ENCODE results near the gene SLC47A2.

SLC47A2 gene

DNA sequence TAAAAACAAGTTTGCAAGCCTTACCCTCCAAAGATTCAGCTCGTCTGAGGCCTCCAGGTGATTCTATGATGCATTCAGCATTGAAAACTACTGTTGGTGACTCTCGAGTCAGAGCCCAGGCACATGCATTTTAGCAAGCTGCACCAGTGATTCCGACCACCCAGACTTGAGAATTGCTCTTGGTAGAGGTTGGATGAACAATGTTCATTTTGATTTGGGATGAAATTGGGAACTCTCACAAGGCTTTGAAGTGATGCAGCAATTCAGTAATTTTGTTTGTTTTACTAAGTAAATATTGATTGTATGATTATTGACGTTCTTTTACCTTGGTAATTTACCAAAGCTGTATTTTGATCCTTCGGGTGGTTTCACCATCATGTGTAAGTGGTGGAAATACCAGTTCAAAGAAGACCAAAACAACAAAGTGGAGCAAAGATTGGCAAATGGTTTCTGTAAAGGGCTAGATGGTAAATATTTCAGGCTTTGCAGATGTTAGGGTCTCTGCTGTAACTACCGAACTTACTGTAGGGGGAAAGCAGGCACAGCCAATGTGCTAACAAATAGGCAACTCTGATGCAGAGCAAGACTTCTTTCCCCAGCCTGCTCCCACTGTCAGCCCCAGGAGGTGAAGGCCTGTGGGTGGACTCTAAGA lies 56.0 kb downstream of the SLC47A2 start:
- no peaks in the 10 kb centered on the region for H3K9me3 ChIP-seq (ENCODE audit: control insufficient read depth, low read length)
- H3K36me3 ChIP-seq (ENCODE audit: control insufficient read depth, insufficient read depth, low read length): peaks cover 20% of the 10 kb centered on the region
- 85 to 94% methylated on average over 5 to 6 of the region's 6 CpGs for WGBS, 2 experiments (ENCODE audit: insufficient coverage in 2 of 2)
- H3K27ac ChIP-seq (ENCODE audit: low read depth, low read length, severe bottlenecking): no peak overlapping the region
- no peaks in the 10 kb centered on the region for H3K4me1 ChIP-seq (ENCODE audit: control insufficient read depth, insufficient read depth, low read length, poor library complexity, severe bottlenecking)
- H3K4me3 ChIP-seq (ENCODE audit: extremely low read depth, insufficient read depth, low read length, poor library complexity, severe bottlenecking): no peak overlapping the region

DNA sequence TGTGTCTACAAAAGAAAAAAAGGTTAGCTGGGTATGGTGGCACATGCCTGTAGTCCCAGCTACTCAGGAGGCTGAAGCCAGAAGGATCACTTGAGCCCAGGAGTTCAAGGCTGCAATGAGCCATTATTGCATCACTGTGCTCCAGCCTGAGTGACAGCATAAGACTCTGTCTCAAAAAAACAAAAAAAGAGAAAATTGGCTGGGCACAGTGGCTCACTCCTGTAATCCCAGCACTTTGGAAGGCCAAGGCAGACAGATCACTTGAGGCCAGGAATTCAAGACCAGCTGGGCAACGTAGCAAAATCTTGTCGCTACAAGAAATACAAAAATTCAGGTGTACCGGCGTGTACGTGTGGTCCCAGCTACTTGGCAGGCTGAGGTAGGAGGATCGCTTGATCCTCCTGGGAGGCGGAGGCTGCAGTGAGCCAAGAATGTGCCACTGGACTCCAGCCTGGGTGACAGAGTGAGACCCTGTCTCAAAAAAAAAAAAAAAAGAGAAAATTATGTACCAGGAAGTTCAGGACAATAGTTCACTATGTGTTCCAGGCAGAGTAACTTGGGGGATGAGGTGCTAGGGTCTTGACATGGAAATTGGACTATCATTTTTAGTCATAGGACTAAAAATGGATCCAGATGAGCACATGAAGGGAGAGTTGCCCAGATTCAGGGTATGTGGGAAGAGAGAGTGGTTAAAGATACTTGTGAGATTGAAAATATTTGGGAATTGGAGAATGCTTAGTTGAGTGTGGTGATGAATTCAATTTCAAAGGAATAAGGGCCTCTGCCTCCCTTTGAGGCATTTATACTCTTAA lies 56.8 kb downstream of the SLC47A2 start:
- peaks cover 22% of the 10 kb centered on the region for H3K36me3 ChIP-seq (ENCODE audit: control insufficient read depth, insufficient read depth, low read length)

DNA sequence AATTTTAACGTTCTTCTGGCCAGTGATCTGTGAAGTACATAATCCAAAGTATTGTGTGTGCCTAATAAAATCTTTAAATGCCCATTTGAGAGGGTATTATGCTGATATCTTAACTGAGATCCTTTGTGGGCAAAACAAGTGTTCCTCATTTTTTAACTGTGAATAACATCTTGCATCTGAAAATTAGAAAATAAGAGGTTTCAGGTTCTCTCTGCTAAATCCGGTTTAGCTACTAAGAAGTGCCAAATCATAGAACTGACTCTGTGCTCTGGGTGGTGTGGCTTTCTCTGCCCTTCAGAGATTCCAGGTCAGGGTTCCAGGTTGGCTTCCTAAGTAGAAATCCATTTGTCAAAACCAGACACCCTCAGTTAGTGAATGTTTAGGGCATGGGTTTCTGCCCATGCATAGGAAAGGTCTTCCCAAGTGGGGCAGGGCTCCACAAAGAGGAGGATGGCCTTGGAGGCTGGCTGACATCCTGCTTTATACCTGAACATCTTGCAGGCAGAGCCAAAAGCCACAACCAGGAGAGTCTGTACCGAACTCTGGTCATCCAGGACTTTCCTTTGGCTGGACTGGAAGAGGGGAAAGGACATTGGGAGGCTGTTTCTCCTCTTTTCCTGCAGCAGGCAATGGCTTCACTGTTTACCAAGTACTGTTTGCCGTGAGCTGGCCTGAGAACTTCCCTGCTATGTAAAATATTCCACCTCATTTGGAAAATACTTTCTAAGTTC lies 59.4 kb downstream of the SLC47A2 start:
- no peaks in the 10 kb centered on the region for H3K4me1 ChIP-seq (ENCODE audit: control insufficient read depth, insufficient read depth, low read length, poor library complexity, severe bottlenecking)
- WGBS, 2 experiments (ENCODE audit: insufficient coverage in 2 of 2): 84 to 93% methylated on average over 2 to 3 of the region's 4 CpGs
- peaks cover 25% of the 10 kb centered on the region for H3K36me3 ChIP-seq (ENCODE audit: control insufficient read depth, insufficient read depth, low read length)
- H3K4me3 ChIP-seq (ENCODE audit: extremely low read depth, insufficient read depth, low read length, poor library complexity, severe bottlenecking): no peak overlapping the region
- H3K27ac ChIP-seq (ENCODE audit: low read depth, low read length, severe bottlenecking): no peak overlapping the region
- peaks cover 7% of the 10 kb centered on the region for H3K9me3 ChIP-seq (ENCODE audit: control insufficient read depth, low read length)

More for the DNA sequence above, 56.8 kb downstream of the SLC47A2 start:
- Histone ChIP-seq H3K4me1 (ENCODE audit: control insufficient read depth, insufficient read depth, low read length, poor library complexity, severe bottlenecking) (no peaks in the 10 kb centered on the region), H3K9me3 (ENCODE audit: control insufficient read depth, low read length) (peaks cover 7% of the 10 kb centered on the region), H3K4me3 (ENCODE audit: extremely low read depth, insufficient read depth, low read length, poor library complexity, severe bottlenecking) (no peak overlapping the region), H3K27ac (ENCODE audit: low read depth, low read length, severe bottlenecking) (no peak overlapping the region)
- WGBS, 2 experiments (ENCODE audit: insufficient coverage in 2 of 2): 95 to 99% methylated on average over 5 to 7 of the region's 7 CpGs

DNA sequence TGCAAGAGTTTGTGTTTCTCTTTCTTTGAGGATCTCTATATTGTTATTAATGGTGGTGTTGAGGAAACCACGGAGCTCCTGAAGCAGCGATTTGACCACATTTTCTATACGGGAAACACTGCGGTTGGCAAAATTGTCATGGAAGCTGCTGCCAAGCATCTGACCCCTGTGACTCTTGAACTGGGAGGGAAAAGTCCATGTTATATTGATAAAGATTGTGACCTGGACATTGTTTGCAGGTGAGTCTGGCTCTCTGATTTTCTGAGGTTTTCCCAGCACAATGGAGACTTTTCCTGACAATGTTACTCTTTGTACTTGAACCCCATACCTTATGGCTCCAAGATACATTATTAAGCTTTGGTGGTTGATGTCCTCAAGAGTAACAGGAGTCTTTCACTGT lies 60.0 kb downstream of the SLC47A2 start:
- Histone ChIP-seq H3K4me3 (ENCODE audit: extremely low read depth, insufficient read depth, low read length, poor library complexity, severe bottlenecking) (no peak overlapping the region), H3K27ac (ENCODE audit: low read depth, low read length, severe bottlenecking) (no peak overlapping the region), H3K9me3 (ENCODE audit: control insufficient read depth, low read length) (peaks cover 7% of the 10 kb centered on the region), H3K4me1 (ENCODE audit: control insufficient read depth, insufficient read depth, low read length, poor library complexity, severe bottlenecking) (no peaks in the 10 kb centered on the region), H3K36me3 (ENCODE audit: control insufficient read depth, insufficient read depth, low read length) (peaks cover 23% of the 10 kb centered on the region)
- WGBS, 2 experiments (ENCODE audit: insufficient coverage in 2 of 2): 90 to 96% methylated on average over 4 of the region's 4 CpGs

DNA sequence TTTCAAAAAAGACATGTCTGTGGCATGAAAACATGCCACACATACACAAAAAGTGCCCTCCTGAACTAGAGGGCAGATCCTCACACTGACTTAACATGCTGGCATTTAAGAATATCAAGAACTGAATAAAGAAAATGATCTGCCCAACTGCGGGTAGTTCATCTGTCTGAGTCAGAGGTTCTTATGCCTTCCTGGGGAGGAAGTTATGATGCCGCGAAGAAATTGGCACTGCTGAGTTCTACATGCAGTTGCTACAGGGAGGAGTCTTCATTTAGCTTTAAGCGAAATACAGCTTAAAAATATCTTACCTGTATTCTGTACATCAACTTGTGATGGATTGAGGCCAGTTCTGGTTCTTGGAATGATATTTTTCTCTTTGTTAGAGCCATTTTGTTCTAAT lies 61.5 kb downstream of the SLC47A2 start:
- H3K36me3 ChIP-seq (ENCODE audit: control insufficient read depth, insufficient read depth, low read length): peaks cover 23% of the 10 kb centered on the region
- no peak overlapping the region for H3K27ac ChIP-seq (ENCODE audit: low read depth, low read length, severe bottlenecking)
- no peak overlapping the region for H3K4me3 ChIP-seq (ENCODE audit: extremely low read depth, insufficient read depth, low read length, poor library complexity, severe bottlenecking)
- peaks cover 7% of the 10 kb centered on the region for H3K9me3 ChIP-seq (ENCODE audit: control insufficient read depth, low read length)
- 100% methylated on average over 3 to 4 of the region's 4 CpGs for WGBS, 2 experiments (ENCODE audit: insufficient coverage in 2 of 2)
- H3K4me1 ChIP-seq (ENCODE audit: control insufficient read depth, insufficient read depth, low read length, poor library complexity, severe bottlenecking): no peaks in the 10 kb centered on the region

DNA sequence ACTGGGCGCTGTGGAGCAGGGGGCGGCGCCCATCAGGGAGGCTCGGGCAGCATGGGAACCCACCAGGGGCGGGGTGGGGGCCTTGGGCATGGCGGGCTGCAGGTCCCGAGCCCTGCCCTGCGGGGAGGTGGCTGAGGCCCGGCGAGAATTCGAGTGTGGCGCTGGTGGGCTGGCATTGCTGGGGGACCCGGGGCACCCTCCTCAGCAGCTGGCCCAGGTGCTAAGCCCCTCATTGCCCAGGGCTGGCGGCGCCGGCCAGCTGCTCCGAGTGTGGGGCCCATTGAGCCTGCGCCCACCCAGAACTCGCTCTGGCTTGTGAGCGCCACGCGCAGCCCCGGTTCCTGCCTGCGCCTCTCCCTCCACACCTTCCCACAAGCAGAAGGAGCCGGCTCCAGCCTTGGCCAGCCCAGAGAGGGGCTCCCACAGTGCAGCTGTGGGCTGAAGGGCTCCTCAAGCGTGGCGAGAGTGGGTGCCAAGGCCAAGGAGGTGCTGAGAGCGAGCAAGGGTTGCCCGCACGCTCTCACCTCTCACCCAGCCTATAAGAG lies 62.0 kb downstream of the SLC47A2 start:
- Histone ChIP-seq H3K4me3 (ENCODE audit: extremely low read depth, insufficient read depth, low read length, poor library complexity, severe bottlenecking) (no peak overlapping the region), H3K36me3 (ENCODE audit: control insufficient read depth, insufficient read depth, low read length) (peaks cover 23% of the 10 kb centered on the region), H3K9me3 (ENCODE audit: control insufficient read depth, low read length) (peaks cover 7% of the 10 kb centered on the region), H3K27ac (ENCODE audit: low read depth, low read length, severe bottlenecking) (no peak overlapping the region), H3K4me1 (ENCODE audit: control insufficient read depth, insufficient read depth, low read length, poor library complexity, severe bottlenecking) (no peaks in the 10 kb centered on the region)
- 95 to 96% methylated on average over 24 to 26 of the region's 30 CpGs for WGBS, 2 experiments (ENCODE audit: insufficient coverage in 2 of 2)

DNA sequence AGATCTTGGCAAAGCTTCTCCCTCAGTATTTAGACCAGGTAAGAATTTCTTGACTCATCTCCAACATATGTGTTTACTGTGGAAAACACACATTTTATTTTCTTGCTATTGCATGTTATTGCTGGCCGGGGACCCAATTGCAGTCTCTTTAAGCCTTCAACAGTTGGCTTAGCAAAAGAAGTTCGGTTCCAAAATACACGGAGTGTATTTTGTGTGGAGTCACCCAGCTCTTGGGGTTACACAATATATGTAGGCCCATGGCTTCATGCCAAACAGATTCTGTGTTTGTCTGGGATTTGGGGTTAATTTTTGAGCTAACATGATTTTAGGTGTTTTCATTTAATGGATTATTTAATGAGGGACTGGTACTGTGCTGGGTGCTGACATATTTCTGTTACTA lies 63.8 kb downstream of the SLC47A2 start:
- Histone ChIP-seq H3K4me1 (ENCODE audit: control insufficient read depth, insufficient read depth, low read length, poor library complexity, severe bottlenecking) (peaks cover 2% of the 10 kb centered on the region), H3K36me3 (ENCODE audit: control insufficient read depth, insufficient read depth, low read length) (peaks cover 23% of the 10 kb centered on the region), H3K27ac (ENCODE audit: low read depth, low read length, severe bottlenecking) (no peak overlapping the region), H3K9me3 (ENCODE audit: control insufficient read depth, low read length) (peaks cover 7% of the 10 kb centered on the region), H3K4me3 (ENCODE audit: extremely low read depth, insufficient read depth, low read length, poor library complexity, severe bottlenecking) (no peak overlapping the region)
- 93 to 97% methylated on average over 3 of the region's 3 CpGs for WGBS, 2 experiments (ENCODE audit: insufficient coverage in 2 of 2)

DNA sequence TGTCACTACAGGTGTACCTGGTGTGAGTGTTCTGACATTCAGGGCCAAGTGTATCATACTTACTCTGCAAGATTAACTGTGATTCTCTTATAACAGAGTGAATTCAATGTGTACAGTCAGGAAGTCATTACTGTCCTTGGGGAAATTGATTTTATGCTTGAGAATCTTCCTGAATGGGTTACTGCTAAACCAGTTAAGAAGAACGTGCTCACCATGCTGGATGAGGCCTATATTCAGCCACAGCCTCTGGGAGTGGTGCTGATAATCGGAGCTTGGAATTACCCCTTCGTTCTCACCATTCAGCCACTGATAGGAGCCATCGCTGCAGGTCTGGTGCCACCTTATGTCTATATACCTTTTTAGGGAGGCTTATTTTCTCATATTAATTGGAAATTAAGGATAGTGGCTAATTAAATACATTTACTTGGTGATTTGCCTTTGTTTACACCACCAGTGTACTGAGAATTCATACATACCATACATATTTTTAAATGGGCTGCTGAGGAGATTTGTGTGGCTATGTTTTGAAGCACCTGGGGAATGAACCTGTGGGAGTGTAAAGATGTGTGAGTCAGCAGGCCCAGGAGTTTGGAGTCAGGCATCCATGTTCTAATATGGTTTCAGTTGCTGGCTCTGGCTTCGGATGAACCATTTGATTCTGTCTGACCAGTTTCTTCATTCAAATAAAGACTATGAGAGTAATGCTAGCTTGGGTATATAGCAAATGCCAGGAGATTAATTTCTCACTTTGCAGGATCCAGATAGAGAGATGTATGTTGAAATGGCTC lies 64.7 kb downstream of the SLC47A2 start:
- 78 to 83% methylated on average over 2 to 3 of the region's 5 CpGs for WGBS, 2 experiments (ENCODE audit: insufficient coverage in 2 of 2)
- Histone ChIP-seq H3K36me3 (ENCODE audit: control insufficient read depth, insufficient read depth, low read length) (peaks cover 23% of the 10 kb centered on the region), H3K9me3 (ENCODE audit: control insufficient read depth, low read length) (peaks cover 7% of the 10 kb centered on the region), H3K4me1 (ENCODE audit: control insufficient read depth, insufficient read depth, low read length, poor library complexity, severe bottlenecking) (peaks cover 12% of the 10 kb centered on the region), H3K27ac (ENCODE audit: low read depth, low read length, severe bottlenecking) (no peak overlapping the region), H3K4me3 (ENCODE audit: extremely low read depth, insufficient read depth, low read length, poor library complexity, severe bottlenecking) (no peak overlapping the region)

DNA sequence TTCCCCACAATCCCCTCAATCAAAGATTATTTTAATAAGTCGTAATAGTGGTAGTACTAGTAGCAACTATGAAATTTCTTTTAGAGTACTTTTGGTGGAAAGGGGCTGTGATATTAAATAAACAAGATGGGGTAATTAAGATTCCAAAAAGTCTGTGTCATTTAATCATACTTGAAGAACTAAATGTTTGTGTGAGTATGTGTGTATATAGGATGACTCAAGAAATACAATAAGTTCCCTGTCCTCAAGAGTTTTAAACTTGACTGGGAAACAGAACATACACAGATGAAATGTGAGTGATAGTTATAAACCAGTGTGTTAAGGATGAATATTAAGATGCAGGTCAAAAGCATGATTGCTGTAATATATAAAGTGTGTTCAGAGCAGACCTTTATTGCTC lies 65.6 kb downstream of the SLC47A2 start:
- Histone ChIP-seq H3K4me1 (ENCODE audit: control insufficient read depth, insufficient read depth, low read length, poor library complexity, severe bottlenecking) (peaks cover 16% of the 10 kb centered on the region), H3K9me3 (ENCODE audit: control insufficient read depth, low read length) (peaks cover 7% of the 10 kb centered on the region), H3K36me3 (ENCODE audit: control insufficient read depth, insufficient read depth, low read length) (peaks cover 19% of the 10 kb centered on the region), H3K4me3 (ENCODE audit: extremely low read depth, insufficient read depth, low read length, poor library complexity, severe bottlenecking) (no peak overlapping the region), H3K27ac (ENCODE audit: low read depth, low read length, severe bottlenecking) (no peak overlapping the region)
- no CpG with 5 or more reads among the region's 1 CpG for WGBS, 2 experiments (ENCODE audit: insufficient coverage in 2 of 2)

DNA sequence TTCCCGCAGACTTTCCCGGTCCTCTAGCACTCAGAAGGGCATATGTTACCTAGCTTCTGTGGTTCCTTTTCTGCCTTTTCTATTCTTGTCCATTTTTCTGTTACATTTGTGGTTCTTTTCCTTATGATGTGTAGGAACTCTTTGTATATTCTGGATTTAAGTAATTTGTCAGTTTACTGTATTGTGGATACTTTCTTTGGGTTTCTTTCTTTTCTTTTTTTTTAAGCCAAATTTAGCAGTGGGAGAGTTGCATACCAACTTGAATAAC lies 67.2 kb downstream of the SLC47A2 start:
- H3K27ac ChIP-seq (ENCODE audit: low read depth, low read length, severe bottlenecking): no peak overlapping the region
- H3K9me3 ChIP-seq (ENCODE audit: control insufficient read depth, low read length): no peaks in the 10 kb centered on the region
- peaks cover 16% of the 10 kb centered on the region for H3K4me1 ChIP-seq (ENCODE audit: control insufficient read depth, insufficient read depth, low read length, poor library complexity, severe bottlenecking)
- 0% methylated on average over 1 to 2 of the region's 2 CpGs for WGBS, 2 experiments (ENCODE audit: insufficient coverage in 2 of 2)
- H3K36me3 ChIP-seq (ENCODE audit: control insufficient read depth, insufficient read depth, low read length): peaks cover 7% of the 10 kb centered on the region
- H3K4me3 ChIP-seq (ENCODE audit: extremely low read depth, insufficient read depth, low read length, poor library complexity, severe bottlenecking): peak overlapping the region; percentile 62
